Measurements from ENCODE around the gene OFD1. TPM values are rescaled to one million over a fixed set of nuclear protein-coding genes. Genes with fewer than 3 reads are reported as not detected.
"Not testable (repeated sequence)": the region's sequence is repeated elsewhere in the genome, so short reads cannot be mapped to it uniquely, and the experiment has no call there.

OFD1 gene
- total RNA-seq, 1 experiment from 2014 or later, result 26.9 TPM

DNA sequence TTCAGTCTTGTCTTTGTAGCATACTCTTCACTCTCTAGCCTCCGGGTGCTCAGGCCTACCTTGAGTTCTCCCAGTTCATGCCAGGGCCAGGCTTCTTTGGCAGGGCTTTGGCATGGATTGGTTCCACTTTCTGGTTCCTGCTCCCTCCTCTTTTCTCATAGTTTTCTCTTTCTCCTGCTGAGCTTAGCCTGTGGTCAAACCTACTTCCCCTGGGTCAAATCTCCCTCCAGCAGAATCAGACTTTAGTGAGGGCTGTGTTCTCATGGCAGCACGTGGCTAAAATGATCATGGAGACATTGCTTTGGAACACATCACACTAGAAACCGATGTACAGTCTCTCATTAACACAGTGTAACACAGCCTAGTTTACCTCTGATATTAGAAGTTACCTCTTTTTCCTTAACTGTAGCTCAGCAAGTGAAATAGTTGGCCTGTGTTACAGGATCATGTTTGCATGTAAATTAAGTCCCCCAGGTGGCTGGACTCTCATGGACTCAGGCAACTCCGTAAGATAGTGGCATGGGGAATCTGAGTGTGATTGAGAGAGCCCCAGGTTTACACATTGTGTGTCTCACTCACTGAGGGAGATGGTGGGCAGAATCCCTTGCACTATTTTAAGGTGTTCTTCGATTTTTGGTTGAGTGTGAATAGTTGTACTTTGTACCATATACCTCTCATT, 32.3 kb upstream of the OFD1 start:
- in situ Hi-C loops (cut with HindIII; ENCODE audit: low sequenced_read_pairs), result no loop called here
- DNase-seq (ENCODE audit: low spot score), result no peak

DNA sequence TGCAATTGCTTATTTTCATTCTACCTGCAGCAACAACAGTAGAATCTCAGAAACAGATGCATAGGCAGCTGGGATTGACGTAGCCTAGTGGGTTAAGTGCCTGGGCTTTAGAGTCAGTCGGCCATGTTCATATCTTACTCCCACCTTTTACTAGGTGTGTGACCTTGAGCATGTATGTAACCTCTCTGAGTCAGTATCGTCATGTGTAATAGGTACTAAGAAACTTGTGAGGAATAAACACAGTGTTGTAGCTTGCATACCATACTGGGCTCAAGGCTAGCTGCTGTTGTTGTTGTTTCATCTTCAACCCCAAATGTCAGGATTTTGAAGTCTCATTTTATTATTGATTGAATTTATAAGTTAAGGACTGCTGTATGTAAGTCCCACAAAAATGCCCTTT, 31.4 kb upstream of the OFD1 start:
- DNase-seq (ENCODE audit: low spot score), result no peak
- in situ Hi-C loops (cut with HindIII; ENCODE audit: low sequenced_read_pairs), result no loop called here

DNA sequence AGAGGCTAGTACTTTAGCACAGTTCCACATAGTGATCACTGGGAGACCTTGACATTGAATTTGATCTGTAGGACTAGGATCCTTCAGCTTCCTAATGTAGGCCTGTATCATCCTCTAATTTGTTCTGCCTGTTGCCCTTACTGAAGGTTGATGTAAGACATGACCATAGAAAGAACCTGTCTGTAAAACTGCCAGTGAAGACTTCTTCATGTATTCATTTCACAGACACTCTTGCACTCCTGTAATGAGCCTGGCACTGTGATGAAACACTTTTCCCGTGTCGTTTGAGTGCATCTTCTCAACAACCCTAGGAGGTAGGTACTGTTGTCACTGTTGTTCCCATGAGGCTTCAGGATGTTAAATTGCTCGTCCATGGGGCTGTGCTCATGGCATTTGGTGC, 31.0 kb upstream of the OFD1 start:
- in situ Hi-C loops (cut with HindIII; ENCODE audit: low sequenced_read_pairs), result no loop called here
- DNase-seq (ENCODE audit: low spot score), result no peak

- in situ Hi-C loops (cut with HindIII; ENCODE audit: low sequenced_read_pairs), result no loop called here
- DNase-seq (ENCODE audit: low spot score), result no peak
These were observed 23.4 kb upstream of the OFD1 start for GRCh38 chrX:13711141-13711540.

- DNase-seq (ENCODE audit: low spot score), result no peak
- in situ Hi-C loops (cut with HindIII; ENCODE audit: low sequenced_read_pairs), result no loop called here
These were observed 18.1 kb upstream of the OFD1 start for GRCh38 chrX:13716455-13716854.

- in situ Hi-C loops (cut with HindIII; ENCODE audit: low sequenced_read_pairs), result no loop called here
- DNase-seq (ENCODE audit: low spot score), result no peak
These were observed 17.6 kb upstream of the OFD1 start for GRCh38 chrX:13716905-13717304.

DNA sequence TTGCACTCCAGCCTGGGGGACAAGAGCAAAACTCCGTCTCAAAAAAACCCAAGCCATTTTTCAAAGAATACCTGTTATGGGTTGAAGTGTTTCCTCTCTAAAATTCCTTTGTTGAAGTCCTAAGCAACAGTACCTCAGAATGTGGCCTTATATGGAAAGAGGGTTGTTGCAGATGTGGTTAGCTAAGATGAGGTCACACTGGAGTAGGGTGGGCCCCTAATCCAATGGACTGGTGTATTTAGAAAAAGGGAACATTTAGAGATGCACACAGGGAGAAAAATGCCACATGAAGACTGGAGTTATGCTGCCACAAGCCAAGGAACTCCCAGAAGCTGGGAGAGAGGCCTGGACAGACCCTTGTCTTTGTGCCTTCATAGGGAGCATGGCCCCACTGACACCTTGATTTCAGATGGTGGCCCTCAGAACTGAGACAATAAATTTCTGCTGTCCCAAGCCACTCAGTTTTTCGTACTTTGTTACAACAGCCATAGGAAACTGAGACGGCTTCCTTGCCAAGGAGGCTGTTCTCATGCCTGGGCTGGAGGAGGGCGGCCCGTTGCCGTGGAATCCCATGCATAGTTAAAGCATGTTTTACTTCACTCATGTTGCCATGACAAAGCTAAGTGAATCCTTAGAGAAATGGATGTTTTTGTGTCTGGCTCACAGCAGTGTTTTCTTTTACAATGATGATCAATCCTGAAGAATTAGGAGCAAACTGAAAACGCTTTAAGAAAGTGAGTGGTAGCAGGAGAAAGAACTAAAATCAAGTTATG, 16.7 kb upstream of the OFD1 start:
- in situ Hi-C loops (cut with HindIII; ENCODE audit: low sequenced_read_pairs), result no loop called here
- no peak for DNase-seq (ENCODE audit: low spot score)

- DNase-seq (ENCODE audit: low spot score), result no peak
- in situ Hi-C loops (cut with HindIII; ENCODE audit: low sequenced_read_pairs), result no loop called here
These were observed 15.2 kb upstream of the OFD1 start for GRCh38 chrX:13719192-13719856.

- in situ Hi-C loops (cut with HindIII; ENCODE audit: low sequenced_read_pairs), result no loop called here
- no peak for DNase-seq (ENCODE audit: low spot score)
These were observed 13.2 kb upstream of the OFD1 start for GRCh38 chrX:13721371-13721770.

DNA sequence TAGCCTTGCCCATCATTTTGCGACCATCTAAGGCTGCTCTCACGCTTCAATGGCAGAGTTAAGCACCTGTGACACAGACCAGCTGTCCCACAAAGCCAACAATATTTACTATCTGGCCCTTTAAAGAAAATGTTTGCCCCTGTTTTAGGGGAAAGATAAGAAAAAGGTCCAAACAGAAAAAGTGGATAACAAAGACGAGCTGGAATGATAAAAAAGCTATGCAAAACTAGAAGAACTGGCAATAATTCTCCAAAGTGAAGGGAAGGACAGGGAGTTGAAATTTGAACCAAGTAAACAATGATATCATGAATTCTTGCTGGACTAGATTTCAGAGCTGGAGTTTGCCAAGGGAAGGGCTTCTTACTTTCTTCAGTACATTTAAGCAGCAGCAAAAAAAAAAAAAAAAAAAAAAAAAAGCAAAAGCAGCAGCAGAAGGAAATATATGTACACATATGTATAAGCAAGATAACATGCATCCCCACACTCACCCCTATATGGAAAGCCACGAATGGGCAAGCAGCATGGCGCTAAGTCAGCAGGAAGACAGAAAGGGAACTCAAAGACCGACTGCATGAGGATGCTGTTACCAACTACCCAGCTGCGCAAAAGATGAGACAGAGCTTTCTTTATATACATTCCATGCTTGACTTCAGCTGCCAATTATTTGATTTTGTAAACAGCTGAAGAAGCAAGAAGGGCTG, 12.6 kb upstream of the OFD1 start:
- in situ Hi-C loops (cut with HindIII; ENCODE audit: low sequenced_read_pairs), result no loop called here
- DNase-seq (ENCODE audit: low spot score), result no peak

- in situ Hi-C loops (cut with HindIII; ENCODE audit: low sequenced_read_pairs); DNase-seq (ENCODE audit: low spot score): not testable (repeated sequence)
These were observed 9.7 kb upstream of the OFD1 start for GRCh38 chrX:13724878-13725277.

GRCh38 chrX:13726583-13726982, 8.0 kb upstream of the OFD1 start:
- in situ Hi-C loops (cut with HindIII; ENCODE audit: low sequenced_read_pairs); DNase-seq (ENCODE audit: low spot score): not testable (repeated sequence)

- DNase-seq (ENCODE audit: low spot score); in situ Hi-C loops (cut with HindIII; ENCODE audit: low sequenced_read_pairs): not testable (repeated sequence)
These were observed 4.0 kb upstream of the OFD1 start for GRCh38 chrX:13730523-13730922.

- in situ Hi-C loops (cut with HindIII; ENCODE audit: low sequenced_read_pairs), result no loop called here
These were observed 2.1 kb upstream of the OFD1 start for GRCh38 chrX:13732246-13733067.

DNA sequence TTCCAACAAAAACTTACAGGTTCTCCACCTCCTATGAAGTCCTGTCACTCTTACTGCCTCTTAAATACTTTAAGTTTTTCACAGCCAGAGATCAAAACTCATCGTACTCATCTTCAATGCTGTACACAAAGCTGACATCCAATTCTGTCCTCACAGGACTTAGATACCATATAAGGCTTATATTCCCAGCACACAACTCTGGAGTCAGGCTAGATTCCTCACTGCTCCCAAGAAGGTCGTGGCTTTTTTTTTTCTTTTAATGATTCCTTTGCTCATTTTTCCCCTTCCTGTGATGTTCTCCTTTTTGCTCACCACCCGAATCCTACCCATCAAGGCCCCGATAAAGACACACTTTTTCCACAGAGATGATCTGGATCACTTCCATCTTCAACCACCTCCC, 1.0 kb upstream of the OFD1 start:
- in situ Hi-C loops (cut with HindIII; ENCODE audit: low sequenced_read_pairs), result no loop called here
- no peak for DNase-seq (ENCODE audit: low spot score)

More at GRCh38 chrX:13732246-13733067, 2.1 kb upstream of the OFD1 start:
- no peak for DNase-seq (ENCODE audit: low spot score)

DNA sequence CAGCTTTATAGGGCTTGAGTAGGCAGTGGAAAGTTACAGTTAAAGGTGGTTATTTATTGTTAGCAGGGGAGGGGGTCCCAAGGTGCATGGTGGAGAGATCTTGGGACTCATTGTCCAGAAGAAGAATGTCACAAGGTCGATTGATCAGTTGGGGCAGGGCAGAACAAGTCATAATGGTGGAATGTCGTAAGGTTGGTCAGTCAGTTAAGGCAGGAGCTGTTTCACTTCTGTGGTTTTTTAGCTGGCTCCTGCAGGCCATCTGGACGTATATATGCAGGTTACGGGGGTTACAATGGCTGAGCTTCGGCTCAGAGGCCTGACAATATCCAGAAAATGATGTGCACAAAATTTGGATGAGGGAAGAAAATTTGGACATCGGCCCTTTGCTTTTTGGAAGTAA, 7.1 kb downstream of the OFD1 start:
- no peak for DNase-seq (ENCODE audit: low spot score)
- in situ Hi-C loops (cut with HindIII; ENCODE audit: low sequenced_read_pairs), result no loop called here

DNA sequence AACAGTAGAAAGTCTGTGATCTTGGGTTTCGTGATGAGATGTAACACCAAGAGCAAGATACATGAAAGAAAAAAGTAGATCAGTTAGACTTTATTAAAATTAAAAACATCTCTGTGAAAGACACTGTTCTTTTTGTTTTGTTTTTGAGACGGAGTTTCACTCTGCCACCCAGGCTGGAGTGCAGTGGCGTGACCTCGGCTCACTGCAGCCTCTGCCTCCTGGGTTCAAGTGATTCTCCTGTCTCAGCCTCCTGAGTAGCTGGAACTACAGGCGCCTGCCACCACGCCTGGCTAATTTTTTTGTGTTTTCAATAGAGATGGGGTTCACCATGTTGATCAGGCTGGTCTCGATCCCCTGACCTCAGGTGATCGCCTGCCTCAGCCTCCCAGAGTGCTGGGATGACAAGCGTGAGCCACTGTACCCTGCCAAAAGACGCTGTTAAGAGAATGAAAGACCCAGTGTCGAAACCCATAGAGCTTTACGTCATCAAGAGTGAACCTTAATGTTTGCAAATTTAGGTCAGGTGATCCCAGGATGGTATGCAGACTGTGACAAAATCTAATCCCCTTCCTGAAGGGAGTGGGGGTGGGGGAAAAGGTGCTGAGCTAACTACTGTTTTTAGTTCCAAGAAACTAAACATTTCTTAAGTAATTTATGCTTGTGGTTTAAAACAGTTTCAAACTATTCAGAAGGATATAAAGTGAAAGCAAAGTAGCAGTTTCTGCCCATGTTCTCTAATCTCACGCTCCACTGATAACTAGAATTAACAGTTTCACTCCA, 8.0 kb downstream of the OFD1 start:
- in situ Hi-C loops (cut with HindIII; ENCODE audit: low sequenced_read_pairs), result no loop called here

GRCh38 chrX:13747836-13748235, 13.3 kb downstream of the OFD1 start:
- DNase-seq (ENCODE audit: low spot score), result peak; percentile 37
- in situ Hi-C loops (cut with HindIII; ENCODE audit: low sequenced_read_pairs), result no loop called here

More for the DNA sequence above, 8.0 kb downstream of the OFD1 start:
- DNase-seq (ENCODE audit: low spot score), result no peak

Data from G401 (cell line).